GM23338 (cell line): ENCODE results near the gene XPOT. TPM values are rescaled to one million over a fixed set of nuclear protein-coding genes. Genes with fewer than 3 reads are reported as not detected.

ENCODE experiments used
- ATAC-seq: fragments of 200-7000 bp; cut with Tn5 transposase; 3 replicates; pipeline ENCODE4 v1.9.1; 2020
- DNase-seq: peaks from one replicate; pipeline ENCODE4 v3.0.0-alpha.2; 2015; ENCODE audit warnings: low spot score
- H2AFZ ChIP-seq: fragments of 200-600 bp; sonication (generic); 2 replicates; pipeline ENCODE4 v1.8.0; 2016; ENCODE audit warnings: antibody characterized with exemption, mild to moderate bottlenecking, moderate library complexity
- H3F3A ChIP-seq: fragments of 200-600 bp; sonication (generic); replicated peaks from 2 replicates; pipeline ENCODE4 v1.8.0; 2017; ENCODE audit warnings: antibody characterized with exemption, mixed run types, low read depth
- H3K27ac ChIP-seq: fragments of 200-600 bp; sonication (generic); 2 replicates; pipeline ENCODE4 v1.6.1; 2016; ENCODE audit warnings: low read depth
- H3K27me3 ChIP-seq: fragments of 200-600 bp; sonication (generic); 2 replicates; pipeline ENCODE4 v1.8.0; 2016; ENCODE audit warnings: mild to moderate bottlenecking, mixed run types, moderate library complexity; ENCODE audit not compliant: insufficient read depth
- H3K36me3 ChIP-seq: fragments of 200-600 bp; sonication (generic); 2 replicates; pipeline ENCODE4 v1.8.0; 2016; ENCODE audit warnings: mild to moderate bottlenecking; ENCODE audit not compliant: insufficient read depth
- H3K4me1 ChIP-seq: fragments of 200-600 bp; sonication (generic); 2 replicates; pipeline ENCODE4 v1.8.0; 2016; ENCODE audit warnings: mild to moderate bottlenecking, moderate library complexity; ENCODE audit not compliant: insufficient read depth
- H3K4me2 ChIP-seq: fragments of 200-600 bp; sonication (generic); 2 replicates; pipeline ENCODE4 v1.7.1; 2017; ENCODE audit warnings: mixed run types
- H3K4me3 ChIP-seq: fragments of 200-600 bp; sonication (generic); 2 replicates; pipeline ENCODE4 v1.6.1; 2016; ENCODE audit warnings: mixed run types
- H3K79me2 ChIP-seq: fragments of 200-600 bp; sonication (generic); replicated peaks from 2 replicates; pipeline ENCODE4 v1.8.0; 2017; ENCODE audit warnings: mild to moderate bottlenecking; ENCODE audit not compliant: insufficient read depth
- H3K9me2 ChIP-seq: fragments of 200-600 bp; sonication (generic); 2 replicates; pipeline ENCODE4 v1.8.0; 2017; ENCODE audit not compliant: insufficient read depth
- H4K20me1 ChIP-seq: fragments of 200-600 bp; sonication (generic); replicated peaks from 2 replicates; pipeline ENCODE4 v1.8.0; 2017; ENCODE audit warnings: mild to moderate bottlenecking; ENCODE audit not compliant: insufficient read depth
- H3K27ac Mint-ChIP-seq: 2 replicates; pipeline ENCODE4 v1.8.0; 2020; ENCODE audit warnings: inconsistent platforms, mild to moderate bottlenecking, moderate library complexity, mixed read lengths
- H3K27me3 Mint-ChIP-seq: 3 replicates; pipeline ENCODE4 v1.8.0; 2022; ENCODE audit warnings: low read depth, mild to moderate bottlenecking, moderate library complexity, mixed read lengths, inconsistent platforms; ENCODE audit not compliant: insufficient read depth, poor library complexity
- H3K36me3 Mint-ChIP-seq: 3 replicates; pipeline ENCODE4 v1.8.0; 2021; ENCODE audit warnings: low read depth, mild to moderate bottlenecking, inconsistent platforms, moderate library complexity, mixed read lengths
- H3K4me1 Mint-ChIP-seq: 3 replicates; pipeline ENCODE4 v1.8.0; 2020; ENCODE audit warnings: mild to moderate bottlenecking, inconsistent platforms, mixed read lengths
- H3K4me3 Mint-ChIP-seq: 3 replicates; pipeline ENCODE4 v1.8.0; 2021; ENCODE audit warnings: moderate library complexity, mild to moderate bottlenecking, inconsistent platforms, mixed read lengths
- H3K9me3 Mint-ChIP-seq: 3 replicates; pipeline ENCODE4 v1.8.0; 2020; ENCODE audit warnings: moderate library complexity, mild to moderate bottlenecking, inconsistent platforms, mixed read lengths
- CREB1 ChIP-seq: fragments of 250-450 bp; sonication (Bioruptor Pico); IDR thresholded peaks from 2 replicates; pipeline ENCODE4 v1.5.0; 2020; ENCODE audit warnings: low read depth, mild to moderate bottlenecking, moderate library complexity
- EZH2 ChIP-seq: fragments of 200-600 bp; sonication (generic); IDR thresholded peaks from one replicate; pipeline ENCODE4 v1.8.0; 2017; ENCODE audit warnings: antibody characterized with exemption, mild to moderate bottlenecking, low read depth; ENCODE audit not compliant: unreplicated experiment
- NANOG ChIP-seq: IDR thresholded peaks from 2 replicates; pipeline ENCODE4 v1.6.1; 2016; ENCODE audit warnings: antibody characterized with exemption, borderline replicate concordance
- STAT1 ChIP-seq: IDR thresholded peaks from one replicate; pipeline ENCODE4 v1.6.1; 2016; ENCODE audit warnings: antibody characterized with exemption; ENCODE audit not compliant: unreplicated experiment
- ZNF114 ChIP-seq: fragments of 250-450 bp; sonication (Bioruptor Pico); IDR thresholded peaks from 2 replicates; pipeline ENCODE4 v1.5.0; 2020; ENCODE audit warnings: mild to moderate bottlenecking, moderate library complexity
- ZNF331 ChIP-seq: fragments of 250-450 bp; sonication (Bioruptor Pico); IDR thresholded peaks from 2 replicates; pipeline ENCODE4 v1.5.0; 2020; ENCODE audit warnings: low read depth, mild to moderate bottlenecking, moderate library complexity
- polyA plus RNA-seq: library from polyadenylated mRNA; unstranded; fragments of >200 nt; fragmentation: Nextera tagmentation; extraction: Ambion mirVana; gene quantifications from 2 replicates; pipeline ENCODE4 v1.2.1, GENCODE V29; 2016
- total RNA-seq: library from RNA; depleted of rRNA; stranded (reverse); fragments of >200 nt; shearing (Covaris generic); gene quantifications from 2 replicates; pipeline ENCODE4 v1.2.3, GENCODE V29; 2014
- TF ChIP-seq, protein P1 (sequence below): fragments of 250-450 bp; sonication (Bioruptor Pico); IDR thresholded peaks from 2 replicates; pipeline ENCODE4 v1.5.0; 2020; ENCODE audit warnings: mild to moderate bottlenecking, moderate library complexity
- TF ChIP-seq, protein P2 (sequence below), 2 experiments: fragments of 200-600 bp in 1 of 2; sonication (generic) in 1 of 2; conservative IDR thresholded peaks; 2 replicates each; pipeline versions ENCODE4 v1.5.1 to v1.6.1; 2016 to 2017; ENCODE audit warnings: antibody characterized with exemption in 2 of 2, low read depth in 2 of 2, mild to moderate bottlenecking in 2 of 2, moderate library complexity in 1 of 2
- TF ChIP-seq, protein P3 (sequence below): IDR thresholded peaks from one replicate; pipeline ENCODE4 v1.6.1; 2018; ENCODE audit warnings: antibody characterized with exemption; ENCODE audit not compliant: unreplicated experiment

XPOT gene
- total and polyA plus RNA-seq, 2 experiments from 2014 or later, result 58.7 to 145 TPM

DNA sequence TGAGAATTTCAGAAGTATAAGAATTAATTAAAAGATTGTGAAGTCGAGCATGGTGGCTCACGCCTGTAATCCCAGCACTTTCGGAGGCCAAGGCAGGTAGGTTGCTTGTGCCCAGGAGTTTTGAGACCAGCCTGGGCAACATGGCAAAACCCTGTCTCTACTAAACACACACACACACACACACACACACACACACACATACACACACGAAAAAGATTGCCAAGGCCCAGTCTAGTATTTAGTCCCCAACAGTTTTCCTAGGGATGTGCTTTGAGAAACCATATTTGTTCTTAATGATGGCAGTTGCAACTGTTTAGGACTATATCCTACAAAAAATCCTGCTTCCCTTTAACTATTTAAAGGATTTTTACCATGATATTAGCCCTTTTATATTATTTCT is 53.7 kb downstream of the XPOT start:
- no peak overlapping the region for H3K27ac Mint-ChIP-seq
- no peak overlapping the region for H3K27ac ChIP-seq

More for the DNA sequence above, 53.7 kb downstream of the XPOT start:
- DNase-seq, result no peak
- H3K4me3 ChIP-seq, result no peak overlapping the region
- H4K20me1 ChIP-seq, result peaks cover 11% of the 10 kb centered on the region; the same call in 1 of the 2 replicates
- H3K9me2 ChIP-seq, result no peaks in the 10 kb centered on the region
- H3K27me3 ChIP-seq, result no peaks in the 10 kb centered on the region
- no peaks in the 10 kb centered on the region for H3K27me3 Mint-ChIP-seq
- H3K36me3 Mint-ChIP-seq, result peaks cover 40% of the 10 kb centered on the region; the same call in 2 of the 3 replicates
- H3F3A ChIP-seq, result no peaks in the 10 kb centered on the region
- H3K4me1 Mint-ChIP-seq, result peaks cover 16% of the 10 kb centered on the region
- no peak overlapping the region for H3K4me3 Mint-ChIP-seq
- H3K79me2 ChIP-seq, result peaks cover 76% of the 10 kb centered on the region
- ATAC-seq, result no peak
- peaks cover 6% of the 10 kb centered on the region; the same call in 1 of the 2 replicates for H3K4me1 ChIP-seq
- TF ChIP-seq, protein P1, sequence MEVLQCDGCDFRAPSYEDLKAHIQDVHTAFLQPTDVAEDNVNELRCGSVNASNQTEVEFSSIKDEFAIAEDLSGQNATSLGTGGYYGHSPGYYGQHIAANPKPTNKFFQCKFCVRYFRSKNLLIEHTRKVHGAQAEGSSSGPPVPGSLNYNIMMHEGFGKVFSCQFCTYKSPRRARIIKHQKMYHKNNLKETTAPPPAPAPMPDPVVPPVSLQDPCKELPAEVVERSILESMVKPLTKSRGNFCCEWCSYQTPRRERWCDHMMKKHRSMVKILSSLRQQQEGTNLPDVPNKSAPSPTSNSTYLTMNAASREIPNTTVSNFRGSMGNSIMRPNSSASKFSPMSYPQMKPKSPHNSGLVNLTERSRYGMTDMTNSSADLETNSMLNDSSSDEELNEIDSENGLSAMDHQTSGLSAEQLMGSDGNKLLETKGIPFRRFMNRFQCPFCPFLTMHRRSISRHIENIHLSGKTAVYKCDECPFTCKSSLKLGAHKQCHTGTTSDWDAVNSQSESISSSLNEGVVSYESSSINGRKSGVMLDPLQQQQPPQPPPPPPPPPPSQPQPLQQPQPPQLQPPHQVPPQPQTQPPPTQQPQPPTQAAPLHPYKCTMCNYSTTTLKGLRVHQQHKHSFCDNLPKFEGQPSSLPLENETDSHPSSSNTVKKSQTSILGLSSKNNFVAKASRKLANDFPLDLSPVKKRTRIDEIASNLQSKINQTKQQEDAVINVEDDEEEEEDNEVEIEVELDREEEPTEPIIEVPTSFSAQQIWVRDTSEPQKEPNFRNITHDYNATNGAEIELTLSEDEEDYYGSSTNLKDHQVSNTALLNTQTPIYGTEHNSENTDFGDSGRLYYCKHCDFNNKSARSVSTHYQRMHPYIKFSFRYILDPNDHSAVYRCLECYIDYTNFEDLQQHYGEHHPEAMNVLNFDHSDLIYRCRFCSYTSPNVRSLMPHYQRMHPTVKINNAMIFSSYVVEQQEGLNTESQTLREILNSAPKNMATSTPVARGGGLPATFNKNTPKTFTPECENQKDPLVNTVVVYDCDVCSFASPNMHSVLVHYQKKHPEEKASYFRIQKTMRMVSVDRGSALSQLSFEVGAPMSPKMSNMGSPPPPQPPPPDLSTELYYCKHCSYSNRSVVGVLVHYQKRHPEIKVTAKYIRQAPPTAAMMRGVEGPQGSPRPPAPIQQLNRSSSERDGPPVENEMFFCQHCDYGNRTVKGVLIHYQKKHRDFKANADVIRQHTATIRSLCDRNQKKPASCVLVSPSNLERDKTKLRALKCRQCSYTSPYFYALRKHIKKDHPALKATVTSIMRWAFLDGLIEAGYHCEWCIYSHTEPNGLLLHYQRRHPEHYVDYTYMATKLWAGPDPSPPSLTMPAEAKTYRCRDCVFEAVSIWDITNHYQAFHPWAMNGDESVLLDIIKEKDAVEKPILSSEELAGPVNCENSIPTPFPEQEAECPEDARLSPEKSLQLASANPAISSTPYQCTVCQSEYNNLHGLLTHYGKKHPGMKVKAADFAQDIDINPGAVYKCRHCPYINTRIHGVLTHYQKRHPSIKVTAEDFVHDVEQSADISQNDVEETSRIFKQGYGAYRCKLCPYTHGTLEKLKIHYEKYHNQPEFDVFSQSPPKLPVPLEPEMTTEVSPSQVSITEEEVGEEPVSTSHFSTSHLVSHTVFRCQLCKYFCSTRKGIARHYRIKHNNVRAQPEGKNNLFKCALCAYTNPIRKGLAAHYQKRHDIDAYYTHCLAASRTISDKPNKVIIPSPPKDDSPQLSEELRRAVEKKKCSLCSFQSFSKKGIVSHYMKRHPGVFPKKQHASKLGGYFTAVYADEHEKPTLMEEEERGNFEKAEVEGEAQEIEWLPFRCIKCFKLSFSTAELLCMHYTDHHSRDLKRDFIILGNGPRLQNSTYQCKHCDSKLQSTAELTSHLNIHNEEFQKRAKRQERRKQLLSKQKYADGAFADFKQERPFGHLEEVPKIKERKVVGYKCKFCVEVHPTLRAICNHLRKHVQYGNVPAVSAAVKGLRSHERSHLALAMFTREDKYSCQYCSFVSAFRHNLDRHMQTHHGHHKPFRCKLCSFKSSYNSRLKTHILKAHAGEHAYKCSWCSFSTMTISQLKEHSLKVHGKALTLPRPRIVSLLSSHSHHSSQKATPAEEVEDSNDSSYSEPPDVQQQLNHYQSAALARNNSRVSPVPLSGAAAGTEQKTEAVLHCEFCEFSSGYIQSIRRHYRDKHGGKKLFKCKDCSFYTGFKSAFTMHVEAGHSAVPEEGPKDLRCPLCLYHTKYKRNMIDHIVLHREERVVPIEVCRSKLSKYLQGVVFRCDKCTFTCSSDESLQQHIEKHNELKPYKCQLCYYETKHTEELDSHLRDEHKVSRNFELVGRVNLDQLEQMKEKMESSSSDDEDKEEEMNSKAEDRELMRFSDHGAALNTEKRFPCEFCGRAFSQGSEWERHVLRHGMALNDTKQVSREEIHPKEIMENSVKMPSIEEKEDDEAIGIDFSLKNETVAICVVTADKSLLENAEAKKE (CRISPR knock-in tag), result no peak
- TF ChIP-seq ZNF114 (CRISPR knock-in tag), result no peak
- no peak for TF ChIP-seq CREB1
- TF ChIP-seq, protein P2, sequence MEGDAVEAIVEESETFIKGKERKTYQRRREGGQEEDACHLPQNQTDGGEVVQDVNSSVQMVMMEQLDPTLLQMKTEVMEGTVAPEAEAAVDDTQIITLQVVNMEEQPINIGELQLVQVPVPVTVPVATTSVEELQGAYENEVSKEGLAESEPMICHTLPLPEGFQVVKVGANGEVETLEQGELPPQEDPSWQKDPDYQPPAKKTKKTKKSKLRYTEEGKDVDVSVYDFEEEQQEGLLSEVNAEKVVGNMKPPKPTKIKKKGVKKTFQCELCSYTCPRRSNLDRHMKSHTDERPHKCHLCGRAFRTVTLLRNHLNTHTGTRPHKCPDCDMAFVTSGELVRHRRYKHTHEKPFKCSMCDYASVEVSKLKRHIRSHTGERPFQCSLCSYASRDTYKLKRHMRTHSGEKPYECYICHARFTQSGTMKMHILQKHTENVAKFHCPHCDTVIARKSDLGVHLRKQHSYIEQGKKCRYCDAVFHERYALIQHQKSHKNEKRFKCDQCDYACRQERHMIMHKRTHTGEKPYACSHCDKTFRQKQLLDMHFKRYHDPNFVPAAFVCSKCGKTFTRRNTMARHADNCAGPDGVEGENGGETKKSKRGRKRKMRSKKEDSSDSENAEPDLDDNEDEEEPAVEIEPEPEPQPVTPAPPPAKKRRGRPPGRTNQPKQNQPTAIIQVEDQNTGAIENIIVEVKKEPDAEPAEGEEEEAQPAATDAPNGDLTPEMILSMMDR (conservative IDR thresholded peaks at IDR 0.05; ENCODE audit: low read depth in 2 of 2), result no peak
- no peak for TF ChIP-seq ZNF331 (CRISPR knock-in tag)
- TF ChIP-seq STAT1, result no peak
- TF ChIP-seq, protein P3, sequence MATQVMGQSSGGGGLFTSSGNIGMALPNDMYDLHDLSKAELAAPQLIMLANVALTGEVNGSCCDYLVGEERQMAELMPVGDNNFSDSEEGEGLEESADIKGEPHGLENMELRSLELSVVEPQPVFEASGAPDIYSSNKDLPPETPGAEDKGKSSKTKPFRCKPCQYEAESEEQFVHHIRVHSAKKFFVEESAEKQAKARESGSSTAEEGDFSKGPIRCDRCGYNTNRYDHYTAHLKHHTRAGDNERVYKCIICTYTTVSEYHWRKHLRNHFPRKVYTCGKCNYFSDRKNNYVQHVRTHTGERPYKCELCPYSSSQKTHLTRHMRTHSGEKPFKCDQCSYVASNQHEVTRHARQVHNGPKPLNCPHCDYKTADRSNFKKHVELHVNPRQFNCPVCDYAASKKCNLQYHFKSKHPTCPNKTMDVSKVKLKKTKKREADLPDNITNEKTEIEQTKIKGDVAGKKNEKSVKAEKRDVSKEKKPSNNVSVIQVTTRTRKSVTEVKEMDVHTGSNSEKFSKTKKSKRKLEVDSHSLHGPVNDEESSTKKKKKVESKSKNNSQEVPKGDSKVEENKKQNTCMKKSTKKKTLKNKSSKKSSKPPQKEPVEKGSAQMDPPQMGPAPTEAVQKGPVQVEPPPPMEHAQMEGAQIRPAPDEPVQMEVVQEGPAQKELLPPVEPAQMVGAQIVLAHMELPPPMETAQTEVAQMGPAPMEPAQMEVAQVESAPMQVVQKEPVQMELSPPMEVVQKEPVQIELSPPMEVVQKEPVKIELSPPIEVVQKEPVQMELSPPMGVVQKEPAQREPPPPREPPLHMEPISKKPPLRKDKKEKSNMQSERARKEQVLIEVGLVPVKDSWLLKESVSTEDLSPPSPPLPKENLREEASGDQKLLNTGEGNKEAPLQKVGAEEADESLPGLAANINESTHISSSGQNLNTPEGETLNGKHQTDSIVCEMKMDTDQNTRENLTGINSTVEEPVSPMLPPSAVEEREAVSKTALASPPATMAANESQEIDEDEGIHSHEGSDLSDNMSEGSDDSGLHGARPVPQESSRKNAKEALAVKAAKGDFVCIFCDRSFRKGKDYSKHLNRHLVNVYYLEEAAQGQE, result no peak
- no peak for TF ChIP-seq EZH2
- TF ChIP-seq NANOG, result no peak
- no peaks in the 10 kb centered on the region for H3K9me3 Mint-ChIP-seq
- no peak overlapping the region for H3K4me2 ChIP-seq
- peaks cover 4% of the 10 kb centered on the region; the same call in 1 of the 2 replicates for H3K36me3 ChIP-seq
- H2AFZ ChIP-seq, result no peak overlapping the region
